NCI-H2029 (cell line): Measurements from ENCODE around the gene FBN2.
"Not testable (repeated sequence)": the region's sequence is repeated elsewhere in the genome, so short reads cannot be mapped to it uniquely, and the experiment has no call there.

Experiments
- DNase-seq: peaks from one replicate; lab custom pipeline; 2025; lab: John Stamatoyannopoulos, UW

The FBN2 gene

DNA sequence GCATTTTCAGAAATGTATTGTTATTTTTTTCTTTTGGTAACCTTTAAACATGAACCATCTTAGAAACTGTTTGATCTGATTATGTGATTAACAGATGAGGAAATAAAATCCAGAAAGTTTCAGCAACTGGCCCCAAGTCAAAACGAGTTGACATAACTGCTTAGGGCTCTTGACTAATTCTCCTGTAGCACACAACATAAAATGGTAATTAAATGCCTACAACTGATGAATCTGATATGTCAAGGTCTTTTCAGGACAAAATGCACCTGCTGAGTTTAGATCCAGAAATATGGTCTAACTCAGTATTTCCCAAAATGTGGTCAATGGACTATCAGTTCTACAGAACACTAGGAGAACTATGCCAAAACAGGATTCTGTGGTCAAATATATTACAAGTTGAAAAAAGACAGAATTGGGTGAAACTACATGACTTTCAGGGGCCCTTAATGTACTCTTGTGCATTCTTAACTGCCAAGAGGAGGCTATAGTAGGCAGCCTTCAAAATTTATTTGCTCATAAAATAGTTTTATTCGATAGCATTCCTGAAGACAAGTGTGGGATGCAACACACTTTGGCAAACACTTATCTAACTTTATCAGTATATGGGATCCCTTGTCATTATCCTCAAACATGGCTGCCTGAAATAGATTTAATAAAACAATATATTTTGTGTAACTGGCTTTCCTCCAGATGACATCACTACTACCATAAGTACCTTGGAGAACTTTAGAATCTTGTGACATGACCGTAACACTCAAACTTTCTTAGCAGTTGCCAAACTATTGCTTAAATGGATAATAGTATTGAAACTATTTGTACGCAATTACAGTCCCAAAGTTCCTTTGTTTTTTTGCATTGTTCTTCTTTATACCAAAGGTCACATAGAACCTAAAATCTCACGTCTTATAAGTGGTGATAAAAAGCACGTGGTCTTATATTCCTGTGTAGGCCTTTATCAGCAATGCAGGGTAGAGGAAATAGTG lies 59.4 kb downstream of the FBN2 start:
- no peak for DNase-seq

DNA sequence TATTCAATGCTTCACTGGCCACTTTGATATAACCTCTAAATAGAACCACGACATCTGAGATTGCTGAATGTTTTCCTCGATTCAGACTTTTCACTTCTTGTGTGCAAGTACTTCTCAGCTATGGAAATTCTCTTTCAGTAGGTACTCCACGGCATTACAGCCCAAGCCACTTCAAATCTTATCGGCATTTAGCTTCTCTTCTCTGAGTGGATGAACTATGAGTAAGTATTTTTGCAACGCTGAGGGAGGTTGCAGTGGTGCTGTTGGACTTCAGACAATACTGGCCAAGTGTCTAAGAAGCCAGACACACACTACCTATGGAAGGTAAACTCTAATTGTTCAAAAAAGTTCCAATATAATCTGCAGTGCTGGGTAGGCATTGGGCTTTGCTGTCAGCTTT lies 60.1 kb downstream of the FBN2 start:
- no peak for DNase-seq

DNA sequence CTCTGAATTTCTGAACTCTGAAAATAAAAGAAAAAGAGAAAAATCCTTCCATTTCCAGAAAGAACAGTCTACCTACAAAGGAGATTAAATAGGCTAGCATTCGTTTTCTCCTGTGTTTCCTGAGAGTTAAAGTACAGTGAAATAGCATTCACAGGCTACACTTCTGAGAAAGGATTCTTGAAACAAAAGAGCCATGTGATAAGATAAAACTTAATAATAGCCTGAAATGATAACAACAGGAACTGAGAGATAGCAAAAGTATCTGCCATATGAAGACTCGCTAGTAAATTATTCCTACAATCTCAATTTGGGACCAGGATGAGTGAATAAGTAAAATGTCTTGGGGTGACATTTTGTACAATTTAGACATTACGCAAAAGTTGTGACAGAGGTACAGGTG lies 62.4 kb downstream of the FBN2 start:
- no peak for DNase-seq

DNA sequence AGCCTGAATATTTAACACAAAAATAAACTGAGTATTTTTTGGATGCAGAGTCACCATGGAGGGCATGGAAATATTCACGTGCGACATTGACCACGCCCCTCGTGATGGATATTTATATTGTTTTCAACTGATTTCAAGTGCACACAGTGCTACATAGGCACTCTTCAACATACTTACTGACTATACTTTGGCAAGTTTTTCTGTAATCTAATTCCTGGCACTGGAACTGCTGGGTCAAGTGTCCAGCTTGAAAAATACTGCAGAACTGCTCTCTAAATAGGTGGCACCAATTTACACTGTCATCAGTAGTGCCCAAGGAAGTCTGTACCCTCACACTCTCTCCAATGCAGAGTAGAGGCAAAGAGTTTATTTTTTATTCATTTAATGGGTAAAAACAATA lies 65.1 kb downstream of the FBN2 start:
- no peak for DNase-seq

DNA sequence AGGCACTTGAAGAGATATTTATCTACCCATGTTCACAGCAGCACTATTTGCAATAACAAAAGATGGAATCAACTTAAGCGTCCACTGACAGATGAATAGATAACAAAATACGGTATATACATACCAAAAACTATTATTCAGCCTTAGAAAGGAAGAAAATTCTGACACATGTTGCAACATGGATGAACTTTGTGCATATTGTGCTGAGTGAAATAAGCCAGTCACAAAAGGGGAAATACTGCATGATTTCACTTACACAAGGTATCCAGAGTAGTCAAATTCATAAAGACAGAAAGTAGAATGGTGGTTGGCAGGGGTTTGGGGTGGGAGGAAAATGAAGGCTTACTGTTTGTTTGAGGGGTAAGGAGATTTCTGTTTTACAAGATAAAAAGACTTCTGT lies 66.0 kb downstream of the FBN2 start:
- DNase-seq = no peak

DNA sequence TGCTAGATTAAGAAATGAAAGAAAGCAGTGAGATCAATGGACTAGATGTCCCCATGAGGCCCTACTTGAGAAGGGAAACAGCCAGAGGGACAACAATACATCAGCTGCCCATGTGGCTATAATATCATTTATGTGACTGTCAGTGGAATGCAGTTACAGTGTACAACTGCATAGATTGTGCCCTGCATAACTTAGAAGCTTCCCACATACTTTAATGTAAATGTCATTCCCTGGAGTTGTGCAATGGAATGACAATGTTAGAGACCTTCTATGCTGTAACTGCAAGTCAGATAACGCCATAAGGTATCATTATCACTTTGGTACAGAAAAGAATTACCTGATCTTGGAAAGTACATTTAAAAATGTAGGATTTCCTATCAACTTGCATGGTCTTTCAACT lies 67.4 kb downstream of the FBN2 start:
- no peak for DNase-seq

DNA sequence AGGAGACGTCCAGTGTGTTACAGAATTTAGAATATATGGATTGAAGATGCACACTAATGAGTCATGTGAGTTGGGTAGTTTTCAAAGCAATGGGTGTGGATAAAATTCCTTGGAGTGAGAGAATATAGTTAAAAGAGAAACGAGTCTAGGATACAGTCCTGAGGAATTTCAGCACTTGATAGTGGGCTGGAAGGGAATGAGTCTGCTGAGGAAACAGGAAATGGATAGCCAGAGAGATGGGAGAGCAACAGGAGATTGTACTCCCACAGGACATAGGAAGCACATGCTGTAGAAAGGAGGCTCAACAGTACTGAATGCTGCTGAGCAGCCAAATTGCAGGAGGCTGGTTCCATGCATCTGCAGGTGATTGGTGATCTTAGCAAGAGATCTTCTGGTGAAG lies 68.1 kb downstream of the FBN2 start:
- no peak for DNase-seq

DNA sequence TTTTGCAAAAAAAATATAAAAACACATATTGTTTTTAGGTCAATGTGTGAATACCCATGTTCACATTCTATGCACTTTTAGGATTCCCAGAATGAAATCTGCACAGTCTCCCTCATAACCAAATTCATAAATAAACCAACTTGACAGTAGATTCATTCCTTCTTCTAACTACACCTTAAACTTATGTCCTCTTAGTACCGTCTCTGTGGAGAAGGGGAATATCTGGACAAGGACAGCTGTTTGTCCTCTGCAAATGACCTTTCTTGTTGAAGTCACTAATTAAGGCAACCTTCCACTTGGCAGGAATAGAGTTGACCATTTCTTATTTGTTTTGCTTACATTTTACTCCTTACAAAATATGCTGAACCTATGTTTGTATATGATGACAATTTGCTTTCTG lies 71.1 kb downstream of the FBN2 start:
- DNase-seq = no peak

DNA sequence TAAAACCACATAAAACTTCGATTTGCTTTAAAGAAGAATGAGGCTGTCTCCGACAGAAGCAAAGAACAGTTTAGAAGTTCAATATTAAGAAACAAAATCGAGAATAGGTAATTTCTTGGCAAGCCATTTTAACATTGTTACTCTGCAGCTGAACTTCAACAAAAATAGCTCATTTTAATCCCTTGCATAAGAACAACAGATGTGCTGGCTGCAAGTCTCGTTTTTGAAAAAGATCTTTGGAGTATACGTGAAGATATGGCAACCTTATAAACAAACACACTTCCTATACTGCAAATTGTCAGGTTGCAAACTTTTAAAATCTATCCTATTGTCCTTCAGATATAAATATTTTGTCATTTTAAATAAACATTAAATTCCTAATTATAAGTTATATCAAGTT lies 71.5 kb downstream of the FBN2 start:
- no peak for DNase-seq

DNA sequence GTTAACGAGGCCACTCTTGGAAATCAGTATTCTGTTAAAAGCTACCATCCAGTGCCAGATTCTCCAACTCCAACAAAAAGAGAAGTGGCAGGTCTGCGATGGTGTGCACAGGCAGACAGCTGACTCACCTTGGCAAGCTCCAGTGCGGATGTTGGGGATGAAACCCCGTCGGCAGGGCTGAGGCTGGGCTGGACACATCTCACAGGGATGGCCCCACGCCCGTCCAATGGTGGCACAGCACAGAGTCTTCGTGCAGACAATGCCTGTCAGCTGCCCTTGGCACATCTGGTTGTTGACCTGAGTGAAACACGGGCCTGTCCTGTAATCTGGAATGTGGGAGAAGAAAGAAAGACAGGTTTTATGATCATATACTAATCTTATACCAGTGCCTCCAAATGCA lies 73.4 kb downstream of the FBN2 start:
- DNase-seq = no peak

DNA sequence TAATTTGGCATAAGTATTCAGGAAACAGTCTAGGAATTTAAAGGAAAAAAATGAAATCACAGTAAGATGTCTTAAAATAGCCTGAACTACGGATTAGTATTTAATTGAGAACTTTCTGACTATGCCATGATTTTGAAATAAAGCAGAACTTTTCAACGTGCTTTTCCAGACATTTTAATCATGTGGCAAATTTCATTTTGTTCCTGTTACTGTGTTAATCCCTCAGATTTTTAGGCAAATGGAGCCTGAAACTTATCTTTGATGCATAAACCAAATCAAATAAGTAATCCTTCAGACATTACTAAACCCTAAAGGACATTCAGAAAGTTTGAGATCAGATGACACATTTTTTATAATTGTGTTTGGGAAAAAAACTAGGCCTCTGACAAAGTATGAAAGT lies 75.7 kb downstream of the FBN2 start:
- no peak for DNase-seq

DNA sequence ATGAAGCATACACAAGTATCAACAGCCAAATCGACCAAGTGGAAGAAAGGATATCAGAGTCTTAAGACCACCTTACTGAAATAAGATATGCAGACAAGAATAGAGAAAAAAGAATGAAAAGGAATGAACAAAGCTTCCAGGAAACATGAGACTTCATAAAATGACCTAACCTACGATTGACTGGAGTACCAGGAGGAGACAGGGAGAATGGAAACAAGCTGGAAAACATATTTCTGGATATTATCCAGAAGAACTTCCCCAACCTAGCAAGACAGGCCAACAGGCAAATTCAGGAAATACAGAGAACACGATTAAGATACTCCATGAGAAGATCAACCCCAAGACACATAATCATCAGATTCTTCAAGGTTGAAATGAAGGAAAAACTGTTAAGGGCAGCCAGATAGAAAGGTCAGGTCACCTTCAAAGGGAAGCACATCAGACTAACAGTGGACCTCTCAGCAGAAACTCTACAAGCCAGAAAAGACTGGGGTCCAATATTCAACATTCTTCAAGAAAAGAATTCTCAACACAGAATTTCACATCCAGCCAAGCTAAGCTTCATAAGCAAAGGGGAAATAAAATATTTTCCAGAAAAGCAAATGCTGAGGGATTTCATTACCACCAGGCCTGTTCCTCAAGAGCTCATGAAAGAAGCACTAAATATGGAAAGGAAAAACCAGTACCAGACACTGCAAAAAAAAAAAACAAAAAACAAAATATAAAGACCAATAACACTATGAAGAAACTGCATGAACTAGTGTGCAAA lies 80.7 kb downstream of the FBN2 start:
- not testable (repeated sequence) for DNase-seq

DNA sequence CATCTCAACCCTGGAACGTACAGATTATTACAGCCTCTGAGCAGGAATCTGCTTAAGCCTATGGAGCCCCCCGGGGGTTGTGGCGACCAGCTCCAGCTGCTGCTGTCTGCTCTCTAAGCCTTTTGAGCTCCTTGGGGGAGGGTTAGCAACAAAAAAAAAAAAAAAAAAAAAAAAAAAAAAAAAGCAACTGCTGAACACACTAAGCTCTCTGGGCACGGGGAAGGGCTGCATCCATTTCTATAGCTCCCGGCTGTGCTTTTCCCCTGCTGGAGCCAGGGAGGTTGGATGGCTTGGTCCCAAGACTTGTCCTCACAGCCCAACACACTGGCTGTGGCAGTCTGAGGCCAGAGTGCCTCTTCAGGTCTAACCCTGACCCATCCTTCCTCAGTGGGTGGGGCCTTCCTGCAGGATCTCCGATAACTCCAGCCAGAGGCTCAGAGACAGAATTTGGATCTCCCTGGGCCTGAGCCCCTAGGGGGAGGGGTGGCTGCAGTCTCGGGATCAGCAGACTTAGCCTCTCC lies 82.1 kb downstream of the FBN2 start:
- no peak for DNase-seq

DNA sequence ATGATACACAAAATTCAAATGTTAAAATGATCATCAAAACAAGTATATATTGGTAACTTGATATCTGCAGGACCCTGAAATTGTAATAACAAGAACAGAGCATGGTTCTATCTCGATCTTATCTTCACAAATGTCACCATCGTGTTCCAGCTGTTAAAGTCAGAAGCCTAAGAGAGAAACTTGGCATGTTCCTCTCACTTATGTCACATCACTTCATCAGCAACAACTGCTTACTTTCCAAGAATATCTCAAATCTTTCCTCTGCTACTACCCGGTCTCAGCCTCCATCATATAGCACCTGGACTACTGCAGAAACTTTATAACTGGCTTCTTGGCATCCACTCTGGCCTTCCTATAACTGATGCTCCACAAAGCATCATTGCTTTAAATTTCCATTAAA lies 84.9 kb downstream of the FBN2 start:
- DNase-seq = no peak

DNA sequence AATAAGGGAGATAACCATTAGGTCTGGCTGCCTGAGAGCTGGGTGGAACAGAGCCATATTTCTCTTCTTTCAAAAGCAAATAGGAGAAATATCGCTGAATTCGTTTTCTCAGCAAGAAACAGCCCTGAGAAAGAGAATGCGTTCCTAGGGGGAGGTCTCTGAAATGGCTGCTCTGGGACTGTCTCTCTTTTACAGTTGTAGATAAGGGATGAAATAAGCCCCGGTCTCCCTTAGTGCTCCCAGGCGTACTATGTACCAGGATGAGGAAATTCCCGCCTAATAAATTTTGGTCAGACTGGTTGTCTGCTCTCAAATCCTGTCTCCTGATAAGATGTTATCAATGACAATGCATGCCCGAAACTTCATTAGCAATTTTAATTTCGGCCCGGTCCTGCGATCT lies 90.8 kb downstream of the FBN2 start:
- not testable (repeated sequence) for DNase-seq

DNA sequence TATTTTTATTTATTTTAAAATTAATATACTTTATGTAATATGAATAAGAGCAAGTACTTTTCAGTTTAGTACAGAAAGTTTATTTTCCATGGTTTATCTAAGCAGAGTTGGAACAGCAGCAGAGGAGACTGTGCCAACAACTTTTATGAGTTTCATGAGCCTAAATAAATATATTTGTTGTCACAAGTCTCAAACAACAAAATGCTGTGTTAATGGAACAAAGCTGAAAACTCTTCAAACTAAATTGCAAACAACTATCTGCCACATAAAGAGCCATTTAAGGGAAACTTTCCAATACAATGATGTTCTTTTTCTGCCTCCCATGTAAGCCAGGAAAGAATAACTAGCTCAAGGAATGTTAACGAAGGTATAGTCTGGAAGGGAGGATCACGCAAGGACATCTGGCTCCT lies 96.1 kb downstream of the FBN2 start:
- DNase-seq = no peak

DNA sequence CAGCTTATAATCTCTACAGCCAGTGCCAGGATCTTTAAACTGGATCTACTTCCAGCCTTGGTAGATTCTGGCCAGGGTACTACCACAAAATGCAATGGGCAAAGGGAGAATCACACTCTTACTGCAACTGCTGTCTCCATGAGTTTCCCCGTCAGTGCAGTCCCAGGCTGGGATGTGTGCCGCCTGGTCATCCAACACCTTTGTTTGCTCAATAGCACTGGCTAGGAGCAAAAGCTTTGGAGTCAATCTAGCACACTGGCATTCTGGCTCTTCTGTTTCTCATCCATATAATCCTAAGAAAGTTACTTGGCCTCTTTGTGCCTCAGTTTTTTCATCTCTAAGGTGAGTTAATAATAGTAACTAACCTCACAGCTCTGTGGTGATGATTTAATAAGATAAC lies 96.9 kb downstream of the FBN2 start:
- no peak for DNase-seq

DNA sequence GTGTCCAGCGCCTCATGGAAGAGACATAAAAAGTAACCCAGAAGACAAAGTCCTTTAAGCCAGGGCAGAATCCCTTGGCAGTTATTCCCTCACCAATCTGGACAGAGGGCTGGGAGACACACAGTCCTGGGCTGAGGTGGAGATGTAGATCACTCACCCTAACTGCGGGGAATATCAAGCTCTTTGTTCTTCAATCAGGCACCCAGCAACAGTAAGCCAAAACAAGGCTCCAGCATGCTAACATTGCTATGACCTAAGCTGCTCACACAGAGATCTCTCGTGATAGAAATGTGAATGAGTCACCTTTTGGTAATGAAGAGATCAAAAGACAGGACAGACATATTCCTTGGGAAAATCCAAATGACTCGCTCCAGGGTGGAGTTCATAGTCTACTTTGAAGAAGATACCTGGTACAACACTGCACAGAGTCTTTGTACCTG lies 101.3 kb downstream of the FBN2 start:
- no peak for DNase-seq

DNA sequence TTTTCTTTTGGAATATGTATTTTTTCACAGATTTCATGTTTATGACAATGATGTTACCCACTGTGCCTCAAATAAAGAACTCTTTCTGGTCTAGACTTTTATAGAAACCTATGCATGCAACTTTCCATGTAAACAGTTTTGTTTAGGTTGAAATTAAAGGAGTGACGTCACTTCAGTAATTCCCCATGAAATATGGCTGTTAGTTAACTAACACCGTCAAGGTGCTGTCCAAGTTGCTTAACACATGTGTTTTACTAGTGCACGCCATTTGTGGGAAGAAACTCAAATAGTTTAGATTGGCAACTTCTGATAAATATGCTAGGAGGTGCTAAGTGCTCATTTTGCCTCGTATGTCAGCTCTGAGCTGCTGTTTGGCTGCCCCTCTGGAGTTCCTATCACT lies 102.2 kb downstream of the FBN2 start:
- no peak for DNase-seq

DNA sequence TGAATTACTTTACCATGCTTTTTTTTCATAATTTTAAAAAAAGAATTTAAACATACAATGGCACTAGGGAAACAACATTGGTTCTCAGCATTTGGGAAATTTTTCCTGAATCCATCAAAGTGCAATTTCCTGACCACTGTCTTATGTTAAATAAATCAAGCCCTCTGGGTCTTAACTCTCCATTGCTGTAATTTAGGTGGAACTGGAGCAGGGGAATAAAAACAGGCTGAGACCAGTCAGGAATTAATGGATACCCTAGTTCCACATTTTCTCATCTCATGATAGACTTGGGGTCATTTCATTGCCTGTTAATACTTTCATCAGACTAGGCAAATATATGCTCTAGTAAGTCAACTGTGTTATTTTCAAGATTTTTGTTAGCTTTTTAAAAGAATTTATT lies 103.1 kb downstream of the FBN2 start:
- DNase-seq = no peak

DNA sequence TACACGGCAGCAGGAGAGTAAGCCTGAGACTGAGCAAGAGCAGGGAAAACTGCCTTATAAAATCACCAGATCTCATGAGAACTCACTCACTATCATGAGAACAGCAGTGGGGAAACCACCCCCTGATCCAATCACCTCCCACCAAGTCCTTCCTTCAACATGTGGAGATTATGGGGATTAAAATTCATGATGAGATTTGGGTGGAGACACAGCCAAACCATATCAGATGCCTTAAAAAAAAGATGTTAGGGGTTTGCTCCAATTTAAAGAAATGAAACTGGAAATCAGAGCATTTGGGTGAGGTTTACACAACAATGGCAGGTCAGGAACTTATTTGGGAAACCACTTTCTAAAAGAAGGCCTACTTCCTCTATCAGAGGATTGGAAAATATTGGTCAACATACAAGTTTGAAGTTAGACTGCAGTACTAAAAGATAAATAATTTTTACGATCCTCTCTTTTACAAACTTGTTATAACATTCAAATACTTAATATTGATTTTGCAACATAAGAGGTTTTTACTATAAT lies 105.1 kb downstream of the FBN2 start:
- DNase-seq = no peak

DNA sequence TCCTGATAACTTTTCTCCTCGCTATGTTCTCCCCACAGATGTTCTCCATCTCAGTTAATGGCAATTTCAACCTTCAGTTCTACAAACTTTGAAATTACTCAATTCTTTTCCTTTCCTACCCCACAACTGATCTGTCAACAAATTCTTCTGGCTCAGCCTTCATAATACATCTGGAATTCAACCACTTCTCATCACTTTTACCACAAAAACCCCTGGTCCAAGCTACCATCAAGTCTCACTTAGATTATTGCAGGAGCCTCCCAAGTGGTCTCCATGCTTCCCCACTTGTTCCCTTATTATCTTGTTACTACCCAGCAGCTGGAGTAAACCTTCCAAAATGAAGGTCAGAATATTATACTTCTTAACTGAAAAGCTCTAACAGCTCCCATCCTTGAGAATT lies 110.1 kb downstream of the FBN2 start:
- DNase-seq = no peak

DNA sequence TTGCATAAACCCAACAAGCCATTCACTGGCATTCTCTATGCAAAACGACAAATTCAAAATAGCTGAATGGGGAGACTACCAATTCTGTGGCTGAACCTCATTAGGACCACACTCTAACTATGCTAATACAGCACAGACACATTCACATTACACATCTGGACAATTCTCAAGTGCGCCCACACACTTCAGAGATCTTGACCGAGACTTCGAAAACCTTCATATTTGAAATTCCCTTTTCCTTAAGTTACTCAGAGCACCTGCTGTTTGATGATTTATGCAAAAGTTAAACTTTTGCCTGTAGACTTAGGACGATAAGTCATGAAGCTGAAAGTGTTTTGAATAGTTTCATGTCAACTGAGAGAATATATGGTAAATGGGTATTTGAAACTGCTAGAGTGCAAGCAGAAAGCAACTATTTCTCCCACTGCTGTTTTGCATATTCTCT lies 111.9 kb downstream of the FBN2 start:
- no peak for DNase-seq
